GM12801 (cell line): ENCODE results near the gene MAB21L4.

Source experiments
- TF ChIP-seq, protein P1 (sequence below): IDR thresholded peaks from one replicate; pipeline ENCODE4 v1.5.1; 2011; ENCODE audit warnings: control low read depth; ENCODE audit not compliant: insufficient read length; ENCODE audit errors: extremely low read depth

The MAB21L4 gene

DNA sequence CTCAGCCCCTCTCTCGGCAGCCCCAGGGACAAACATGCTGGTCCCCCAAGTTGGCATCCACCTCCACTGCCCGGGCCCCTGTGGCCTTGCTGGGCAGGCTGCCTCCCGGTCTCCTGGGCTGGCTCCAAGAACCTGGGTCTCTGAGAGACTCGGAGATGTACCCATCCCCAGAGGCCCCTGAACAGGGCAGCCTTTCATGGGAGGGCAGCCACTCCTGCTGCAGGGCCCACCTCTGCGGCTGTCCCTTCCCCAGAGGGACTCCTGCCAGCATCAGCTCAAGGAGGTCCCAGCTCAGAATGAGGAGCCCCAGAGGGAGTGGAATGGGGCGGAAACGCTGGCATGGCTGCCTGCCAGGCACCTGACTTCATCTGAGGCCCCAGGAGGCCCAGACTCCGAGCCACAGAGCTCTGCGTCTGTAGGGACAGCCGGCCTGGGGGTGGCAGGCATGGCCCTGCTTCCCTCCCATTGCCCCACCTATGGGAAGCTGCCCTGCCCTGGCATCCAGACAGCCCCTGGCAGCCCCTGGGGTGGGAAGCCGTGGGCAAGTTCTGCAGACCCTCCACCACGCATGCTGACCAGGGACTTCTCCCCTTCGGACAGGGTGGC, 9.3 kb upstream of the MAB21L4 start:
- TF ChIP-seq, protein P1, sequence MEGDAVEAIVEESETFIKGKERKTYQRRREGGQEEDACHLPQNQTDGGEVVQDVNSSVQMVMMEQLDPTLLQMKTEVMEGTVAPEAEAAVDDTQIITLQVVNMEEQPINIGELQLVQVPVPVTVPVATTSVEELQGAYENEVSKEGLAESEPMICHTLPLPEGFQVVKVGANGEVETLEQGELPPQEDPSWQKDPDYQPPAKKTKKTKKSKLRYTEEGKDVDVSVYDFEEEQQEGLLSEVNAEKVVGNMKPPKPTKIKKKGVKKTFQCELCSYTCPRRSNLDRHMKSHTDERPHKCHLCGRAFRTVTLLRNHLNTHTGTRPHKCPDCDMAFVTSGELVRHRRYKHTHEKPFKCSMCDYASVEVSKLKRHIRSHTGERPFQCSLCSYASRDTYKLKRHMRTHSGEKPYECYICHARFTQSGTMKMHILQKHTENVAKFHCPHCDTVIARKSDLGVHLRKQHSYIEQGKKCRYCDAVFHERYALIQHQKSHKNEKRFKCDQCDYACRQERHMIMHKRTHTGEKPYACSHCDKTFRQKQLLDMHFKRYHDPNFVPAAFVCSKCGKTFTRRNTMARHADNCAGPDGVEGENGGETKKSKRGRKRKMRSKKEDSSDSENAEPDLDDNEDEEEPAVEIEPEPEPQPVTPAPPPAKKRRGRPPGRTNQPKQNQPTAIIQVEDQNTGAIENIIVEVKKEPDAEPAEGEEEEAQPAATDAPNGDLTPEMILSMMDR: no peak

DNA sequence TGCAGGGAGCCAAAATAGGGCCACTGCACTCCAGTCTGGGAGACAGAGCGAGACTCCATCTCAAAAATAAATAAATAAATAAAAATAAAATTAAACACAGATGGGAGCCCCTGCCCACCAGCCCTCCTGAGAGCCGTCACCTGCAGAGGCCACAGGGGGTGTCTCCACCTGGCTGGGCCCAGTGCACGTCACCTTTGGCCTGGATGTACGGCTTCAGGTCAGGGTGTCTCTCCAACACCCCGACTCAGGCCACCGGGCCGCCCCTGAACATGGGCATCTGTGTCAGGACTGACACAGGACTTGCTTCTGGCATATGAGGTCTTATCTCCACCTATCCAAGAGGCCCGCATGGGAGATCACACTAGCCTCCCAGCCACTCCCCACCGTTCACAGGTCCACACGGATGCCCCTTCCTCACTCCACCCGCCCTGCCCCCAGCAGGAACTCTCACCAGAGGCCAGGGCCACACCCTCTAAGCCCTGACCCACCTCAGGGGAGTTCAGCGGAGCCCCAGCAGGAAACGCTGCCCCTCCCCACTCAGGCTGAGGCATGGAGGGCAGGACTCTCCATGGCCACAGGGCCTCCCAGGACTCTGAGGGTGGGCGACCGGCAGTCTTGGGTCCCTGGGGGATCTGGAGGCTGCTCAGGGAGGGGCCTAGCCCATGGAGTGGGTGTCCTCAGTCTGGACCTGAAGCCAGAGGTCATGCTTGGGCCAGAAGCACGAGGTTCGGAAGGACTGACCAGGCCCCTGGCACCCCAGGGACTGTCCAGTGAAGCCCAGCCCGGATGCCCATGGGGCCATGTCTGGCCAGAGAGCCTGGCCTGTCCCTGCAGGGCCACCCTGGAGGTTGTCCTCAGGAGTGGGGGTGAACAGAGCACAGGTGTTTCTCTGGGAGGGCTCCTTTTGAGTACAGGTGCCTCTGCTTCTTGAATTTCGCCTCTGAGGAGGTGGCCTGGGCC, 8.5 kb upstream of the MAB21L4 start:
- TF ChIP-seq, protein P1: no peak

DNA sequence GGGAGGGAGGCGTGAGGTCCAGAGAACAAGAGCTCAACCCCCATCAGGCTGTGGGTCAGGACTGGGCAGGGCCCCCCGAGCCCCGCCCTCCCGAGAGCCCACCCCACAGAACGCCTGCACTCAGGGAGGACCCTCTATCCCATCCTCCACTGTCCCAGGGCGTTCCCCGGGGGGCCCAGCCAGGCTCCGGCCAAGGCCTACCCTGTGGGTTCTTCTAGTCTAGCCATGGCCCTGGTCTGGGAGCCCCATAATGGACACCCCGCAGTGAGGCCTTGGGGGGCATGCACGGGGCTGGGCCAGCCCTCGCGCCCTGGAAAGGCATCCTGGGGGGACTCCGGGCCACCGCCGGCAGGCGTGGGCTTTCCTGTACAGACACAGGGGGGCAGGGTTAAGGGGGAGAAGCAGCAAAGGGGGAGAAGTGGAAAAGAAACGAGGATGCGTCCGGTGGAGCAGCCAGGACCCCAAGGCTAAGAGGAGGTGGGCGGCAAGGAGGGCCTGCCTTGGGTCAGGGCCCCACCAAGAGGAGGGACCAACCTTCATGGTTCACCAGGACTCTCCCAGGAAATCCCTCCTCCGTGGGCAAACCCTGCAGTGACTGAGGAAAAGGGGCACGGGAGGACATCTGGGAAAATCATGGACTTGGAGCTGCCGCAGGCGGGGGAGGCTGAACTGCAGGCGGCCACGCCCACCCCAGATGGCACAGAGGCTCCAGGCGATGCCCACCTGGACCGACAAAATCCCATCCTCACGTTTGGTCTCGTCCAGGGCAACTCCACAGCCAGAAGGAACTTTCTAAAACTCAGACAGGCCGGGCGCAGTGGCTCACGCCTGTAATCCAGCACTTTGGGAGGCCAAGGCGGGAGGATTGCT, 7.5 kb upstream of the MAB21L4 start:
- TF ChIP-seq, protein P1: no peak

DNA sequence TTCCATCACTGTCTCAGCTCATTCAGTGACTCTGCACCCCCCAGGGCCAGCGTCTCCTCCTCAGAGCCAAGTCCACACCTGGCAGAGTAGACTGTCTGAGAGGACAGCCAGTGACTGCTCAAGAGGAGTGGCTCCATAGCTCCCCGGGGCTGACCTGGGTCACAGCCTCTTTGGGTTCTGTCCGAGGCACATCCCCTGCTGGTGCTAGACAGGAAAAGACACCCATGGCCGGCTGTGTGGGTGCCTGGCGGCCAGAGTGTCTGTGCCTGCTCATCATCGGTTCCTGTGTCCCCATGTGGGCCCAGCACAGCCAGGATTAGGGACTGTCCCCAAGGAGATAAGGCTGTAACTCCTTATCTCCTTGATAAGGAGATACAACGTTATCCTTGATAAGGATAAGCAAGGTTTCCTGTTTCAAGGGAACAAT, 6.7 kb upstream of the MAB21L4 start:
- TF ChIP-seq, protein P1: no peak

DNA sequence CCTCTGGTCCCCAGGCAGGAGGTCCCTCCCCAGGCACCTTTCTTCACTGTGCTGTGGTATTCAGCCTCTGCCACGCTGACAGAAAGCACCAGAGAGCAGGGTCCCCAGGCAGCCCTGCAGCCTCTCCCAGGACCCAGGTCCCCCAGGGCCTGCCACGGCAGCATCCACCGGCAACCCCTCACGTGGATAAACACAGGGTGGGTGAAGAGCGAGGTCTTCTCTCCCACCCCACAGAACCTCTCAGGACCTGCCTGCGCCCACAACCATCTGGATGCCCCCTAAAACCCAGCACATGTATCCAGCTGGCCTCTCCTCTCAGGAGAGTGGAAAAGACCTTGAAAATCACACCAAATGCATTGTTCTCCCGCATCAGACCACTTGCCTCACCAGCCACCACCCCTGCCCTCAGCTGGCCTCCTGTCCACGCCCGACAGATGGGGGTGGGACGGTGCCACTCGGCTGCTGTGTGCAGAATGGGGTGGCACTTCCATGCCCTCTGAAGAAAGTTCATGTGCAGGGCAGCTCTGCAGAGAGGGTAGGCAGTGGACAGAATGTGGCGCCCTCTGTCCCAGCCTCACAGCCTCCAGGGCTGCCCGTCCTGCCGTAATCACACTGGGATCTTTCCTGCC, 6.1 kb upstream of the MAB21L4 start:
- TF ChIP-seq, protein P1: no peak

DNA sequence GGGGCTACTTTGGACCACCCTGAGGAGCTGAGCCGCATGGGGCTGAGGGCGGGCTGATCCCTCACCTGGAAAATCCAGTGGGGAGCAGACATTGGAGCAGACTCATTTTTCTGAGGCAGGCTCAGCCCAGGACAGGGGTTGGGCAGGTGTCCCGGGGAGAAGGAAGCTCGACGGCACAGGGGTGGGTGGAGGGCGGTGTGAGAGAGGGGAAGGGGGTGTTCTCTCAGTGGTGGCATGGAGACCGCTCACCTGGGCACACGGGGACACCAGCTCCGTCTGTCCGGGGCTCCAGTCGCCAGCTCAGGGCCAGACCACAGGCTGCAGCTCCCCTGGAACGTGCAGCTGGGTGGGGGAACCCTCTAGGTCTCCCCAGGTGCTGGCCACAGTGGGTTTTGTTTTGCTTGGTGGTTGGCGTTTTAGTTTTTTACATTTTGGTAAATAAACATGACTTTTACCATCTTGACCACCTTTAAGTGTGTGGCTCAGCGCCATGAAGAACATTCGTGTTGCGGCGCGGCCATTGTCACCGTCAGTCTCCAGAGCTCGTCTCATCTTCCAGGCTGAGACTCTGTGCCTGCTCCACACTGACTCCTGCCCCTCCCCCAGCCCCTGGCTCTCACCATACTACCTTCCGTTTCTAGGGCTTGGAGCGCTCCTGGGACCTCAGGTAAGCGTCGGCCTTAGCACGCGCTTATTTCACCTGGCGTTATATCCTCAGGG, 4.3 kb upstream of the MAB21L4 start:
- TF ChIP-seq, protein P1: no peak
